HG03103 (cell line): ENCODE measurements around the gene IFNL1.
"Not testable (repeated sequence)": the region's sequence is repeated elsewhere in the genome, so short reads cannot be mapped to it uniquely, and the experiment has no call there.

Source experiments
- ATAC-seq: cut with Tn5 transposase; IDR thresholded peaks from one replicate; pipeline ENCODE4 v1.9.1; 2021; ENCODE audit warnings: low read depth; ENCODE audit not compliant: unreplicated experiment

Gene IFNL1

GRCh38 chr19:39307822-39308530 is 11.8 kb downstream of the IFNL1 start:
- ATAC-seq = no peak

GRCh38 chr19:39308531-39309304 is 12.5 kb downstream of the IFNL1 start:
- ATAC-seq = no peak

GRCh38 chr19:39309305-39309670 is 13.1 kb downstream of the IFNL1 start:
- ATAC-seq = not testable (repeated sequence)

GRCh38 chr19:39310558-39311311 is 14.5 kb downstream of the IFNL1 start:
- ATAC-seq = no peak

GRCh38 chr19:39314016-39314728 is 18.0 kb downstream of the IFNL1 start:
- ATAC-seq = no peak

GRCh38 chr19:39315933-39316332 is 19.7 kb downstream of the IFNL1 start:
- no peak for ATAC-seq

GRCh38 chr19:39316627-39317321 is 20.6 kb downstream of the IFNL1 start:
- ATAC-seq = no peak

- no peak for ATAC-seq
Observed at GRCh38 chr19:39317476-39317875, 21.3 kb downstream of the IFNL1 start.

GRCh38 chr19:39318071-39318470 is 21.9 kb downstream of the IFNL1 start:
- ATAC-seq = no peak

- no peak for ATAC-seq
Observed at GRCh38 chr19:39318690-39319089, 22.5 kb downstream of the IFNL1 start.

GRCh38 chr19:39319098-39319891 is 23.1 kb downstream of the IFNL1 start:
- ATAC-seq = no peak

GRCh38 chr19:39319892-39320248 is 23.7 kb downstream of the IFNL1 start:
- no peak for ATAC-seq

GRCh38 chr19:39321117-39321831 is 25.1 kb downstream of the IFNL1 start:
- no peak for ATAC-seq

- ATAC-seq = no peak
Observed at GRCh38 chr19:39321832-39322176, 25.6 kb downstream of the IFNL1 start.

- ATAC-seq = no peak
Observed at GRCh38 chr19:39324242-39324842, 28.1 kb downstream of the IFNL1 start.

- no peak for ATAC-seq
Observed at GRCh38 chr19:39325778-39326665, 29.8 kb downstream of the IFNL1 start.

- ATAC-seq = no peak
Observed at GRCh38 chr19:39327363-39328045, 31.3 kb downstream of the IFNL1 start.
